Stimulated activated memory B cell treated with anti-CD40 and anti-IgM and Interleukin-4, amounts not matched to agents 10 μg/mL and 1 μg/mL and 100 μg/mL, for 72 hours (primary cell): ENCODE results near the gene CCNQ.

Experiments used
- ATAC-seq: fragments of 150-1000 bp; cut with Tn5 transposase; 2 replicates; pipeline ENCODE4 v1.10.0; 2021
- H3K27ac Mint-ChIP-seq: one replicate; pipeline ENCODE4 v1.8.0; 2022; ENCODE audit warnings: mild to moderate bottlenecking, mixed read lengths
- H3K27me3 Mint-ChIP-seq: one replicate; pipeline ENCODE4 v1.8.0; 2022; ENCODE audit warnings: mixed read lengths
- H3K36me3 Mint-ChIP-seq: one replicate; pipeline ENCODE4 v1.8.0; 2022; ENCODE audit warnings: mixed read lengths
- H3K4me1 Mint-ChIP-seq: one replicate; pipeline ENCODE4 v1.8.0; 2022; ENCODE audit warnings: mixed read lengths
- H3K4me3 Mint-ChIP-seq: one replicate; pipeline ENCODE4 v1.8.0; 2022; ENCODE audit warnings: mild to moderate bottlenecking, moderate library complexity, mixed read lengths
- H3K9me3 Mint-ChIP-seq: one replicate; pipeline ENCODE4 v1.8.0; 2022; ENCODE audit warnings: mixed read lengths

CCNQ gene

GRCh38 chrX:153598541-153599191, at the start of gene CCNQ:
Gene CCNQ (minus strand): TSS chrX:153599139. CDS start chrX:153599073, 66 bp downstream.
- Mint-ChIP-seq H3K27me3 (no peaks in the 10 kb centered on the region), H3K36me3 (peaks cover 13% of the 10 kb centered on the region), H3K4me1 (peaks cover 48% of the 10 kb centered on the region), H3K9me3 (no peaks in the 10 kb centered on the region), H3K27ac (peak within 1 kb of the TSS; percentile 86), H3K4me3 (peak within 1 kb of the TSS; percentile 98)
- ATAC-seq, result peak; percentile 82

DNA sequence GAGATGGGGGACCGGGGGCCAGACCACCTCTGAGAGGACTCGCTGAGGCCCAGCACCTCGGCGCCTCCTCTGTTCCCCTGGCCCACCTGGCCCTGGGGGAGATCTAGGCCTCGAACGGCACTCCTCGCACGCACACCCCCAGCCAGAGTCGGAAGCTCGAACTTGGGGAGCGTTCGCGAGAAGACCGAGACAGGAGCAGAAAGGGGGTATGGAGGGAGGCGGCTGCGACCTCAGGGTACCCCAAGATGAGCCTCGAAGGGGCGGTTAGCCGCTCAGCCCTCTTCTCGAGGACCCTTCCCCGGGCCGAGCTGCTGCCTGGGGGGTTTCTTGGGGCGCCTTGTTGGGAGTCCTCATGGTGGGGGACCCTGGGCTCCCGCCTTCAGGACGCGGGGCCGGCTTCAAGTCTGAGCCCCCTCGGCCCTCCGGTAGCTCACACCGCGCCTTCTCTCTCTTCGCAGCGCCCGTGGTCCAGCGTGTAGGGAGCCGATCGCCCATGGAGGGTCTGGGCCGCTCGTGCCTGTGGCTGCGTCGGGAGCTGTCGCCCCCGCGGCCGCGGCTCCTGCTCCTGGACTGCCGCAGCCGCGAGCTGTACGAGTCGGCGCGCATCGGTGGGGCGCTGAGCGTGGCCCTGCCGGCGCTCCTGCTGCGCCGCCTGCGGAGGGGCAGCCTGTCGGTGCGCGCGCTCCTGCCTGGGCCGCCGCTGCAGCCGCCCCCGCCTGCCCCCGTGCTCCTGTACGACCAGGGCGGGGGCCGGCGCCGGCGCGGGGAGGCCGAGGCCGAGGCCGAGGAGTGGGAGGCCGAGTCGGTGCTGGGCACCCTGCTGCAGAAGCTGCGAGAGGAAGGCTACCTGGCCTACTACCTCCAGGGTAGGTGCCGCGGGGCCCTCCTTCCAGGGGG, 48.8 kb upstream of the CCNQ start:
- ATAC-seq, result no peak
- Mint-ChIP-seq H3K27me3 (peaks cover 27% of the 10 kb centered on the region), H3K27ac (no peak overlapping the region), H3K9me3 (no peaks in the 10 kb centered on the region), H3K4me1 (peaks cover 9% of the 10 kb centered on the region), H3K4me3 (no peak overlapping the region), H3K36me3 (no peaks in the 10 kb centered on the region)

DNA sequence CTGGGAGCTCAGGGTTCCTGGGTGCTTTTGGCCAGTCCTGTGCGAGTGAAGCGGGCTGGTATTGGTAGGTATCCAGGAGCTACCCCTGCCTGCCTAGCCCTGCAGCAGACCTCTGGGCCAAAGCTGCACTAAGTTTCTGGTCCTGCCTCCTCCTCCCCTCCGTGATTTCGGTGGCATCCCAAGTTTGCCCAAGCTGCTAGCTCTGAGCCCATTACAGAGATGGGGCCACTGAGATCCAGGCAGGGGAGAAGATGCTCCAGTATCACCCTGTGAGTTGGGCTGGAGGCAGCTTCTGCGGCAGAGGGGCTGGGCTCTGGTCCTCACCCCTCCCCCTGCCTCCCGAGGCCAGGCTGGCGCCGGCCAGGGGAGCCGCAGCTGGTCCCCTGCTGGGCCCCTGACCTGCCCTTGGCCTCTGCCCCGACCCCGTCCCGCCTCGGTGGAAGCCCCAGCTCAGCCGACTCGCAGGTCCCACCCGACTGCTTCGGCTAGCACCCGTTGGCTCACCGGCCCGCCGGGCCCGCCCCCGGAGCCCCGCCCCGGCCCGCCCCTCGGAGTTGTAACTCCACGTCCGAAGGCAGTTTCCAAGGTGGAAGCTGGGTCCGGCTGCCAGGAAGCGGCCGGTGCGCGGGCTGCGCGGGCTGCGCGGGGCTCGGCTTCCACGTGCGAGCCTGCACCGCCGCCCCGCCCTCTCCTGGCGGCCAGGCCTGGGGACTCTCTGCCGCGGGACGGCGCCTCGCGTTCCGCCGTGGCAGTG, 47.9 kb upstream of the CCNQ start, which contains the start of gene DUSP9:
DUSP9 (plus strand) TSS at position 584 of the 754 bp plus-strand sequence. CDS start 751 bp downstream, outside the sequence.
- Mint-ChIP-seq H3K27ac (no peak within 1 kb of the TSS), H3K27me3 (peaks cover 32% of the 10 kb centered on the region), H3K36me3 (no peaks in the 10 kb centered on the region), H3K4me1 (peaks cover 11% of the 10 kb centered on the region), H3K9me3 (no peaks in the 10 kb centered on the region), H3K4me3 (no peak within 1 kb of the TSS)
- no peak for ATAC-seq

GRCh38 chrX:153645921-153646488, 47.1 kb upstream of the CCNQ start:
- Mint-ChIP-seq H3K36me3 (no peaks in the 10 kb centered on the region), H3K9me3 (no peaks in the 10 kb centered on the region)

GRCh38 chrX:153645151-153645550, 46.2 kb upstream of the CCNQ start:
- no peak overlapping the region for H3K4me3 Mint-ChIP-seq

More at GRCh38 chrX:153645921-153646488, 47.1 kb upstream of the CCNQ start:
- Mint-ChIP-seq H3K4me1 (peaks cover 17% of the 10 kb centered on the region), H3K4me3 (no peak overlapping the region), H3K27me3 (peaks cover 40% of the 10 kb centered on the region), H3K27ac (no peak overlapping the region)
- ATAC-seq, result no peak

DNA sequence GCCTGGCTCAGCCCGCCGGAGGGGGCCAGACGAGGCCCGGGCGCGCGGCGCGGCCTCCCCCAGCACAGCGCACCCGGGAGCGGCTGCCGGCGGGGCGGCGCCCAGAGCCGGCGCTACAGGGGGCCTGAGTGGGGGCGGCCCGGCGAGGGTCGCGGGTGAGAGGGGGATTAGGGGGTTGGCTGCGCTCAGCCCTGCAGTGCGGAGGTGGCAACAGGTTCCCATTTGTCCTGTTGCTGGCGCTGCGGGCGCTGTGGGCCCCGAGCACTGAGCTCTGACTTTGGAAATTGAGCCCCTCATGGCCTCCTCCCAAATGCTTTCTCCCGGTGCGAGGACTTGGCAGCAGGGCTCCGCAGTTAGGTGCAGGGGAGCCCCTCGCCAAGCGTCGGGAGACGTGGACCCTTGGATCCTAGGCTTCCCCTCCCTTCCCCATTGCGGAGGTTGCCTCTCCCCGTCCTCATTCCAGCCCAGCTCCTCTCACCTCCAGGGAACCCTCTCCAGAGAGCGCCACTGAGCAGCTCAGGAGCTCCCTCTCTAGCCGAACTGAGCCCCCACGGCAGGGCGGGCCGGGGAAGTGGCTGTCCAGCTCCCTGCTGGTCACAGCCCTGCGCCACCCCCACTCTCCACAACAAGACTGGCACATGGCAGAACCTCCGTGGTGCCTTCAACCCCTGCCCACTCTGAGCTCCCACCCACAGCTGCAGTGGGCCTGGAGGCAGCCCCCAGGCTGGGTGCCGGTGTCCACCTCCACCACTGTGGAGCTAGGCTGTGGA, 45.6 kb upstream of the CCNQ start:
- Mint-ChIP-seq H3K4me1 (peaks cover 17% of the 10 kb centered on the region), H3K4me3 (peak overlapping the region; percentile 38), H3K36me3 (no peaks in the 10 kb centered on the region), H3K27ac (no peak overlapping the region), H3K27me3 (peaks cover 46% of the 10 kb centered on the region), H3K9me3 (no peaks in the 10 kb centered on the region)
- ATAC-seq, result no peak

More at GRCh38 chrX:153645151-153645550, 46.2 kb upstream of the CCNQ start:
- ATAC-seq, result no peak
- H3K27me3 Mint-ChIP-seq, result peaks cover 46% of the 10 kb centered on the region
- H3K36me3 Mint-ChIP-seq, result no peaks in the 10 kb centered on the region
- H3K4me1 Mint-ChIP-seq, result peaks cover 17% of the 10 kb centered on the region
- no peaks in the 10 kb centered on the region for H3K9me3 Mint-ChIP-seq
- no peak overlapping the region for H3K27ac Mint-ChIP-seq

DNA sequence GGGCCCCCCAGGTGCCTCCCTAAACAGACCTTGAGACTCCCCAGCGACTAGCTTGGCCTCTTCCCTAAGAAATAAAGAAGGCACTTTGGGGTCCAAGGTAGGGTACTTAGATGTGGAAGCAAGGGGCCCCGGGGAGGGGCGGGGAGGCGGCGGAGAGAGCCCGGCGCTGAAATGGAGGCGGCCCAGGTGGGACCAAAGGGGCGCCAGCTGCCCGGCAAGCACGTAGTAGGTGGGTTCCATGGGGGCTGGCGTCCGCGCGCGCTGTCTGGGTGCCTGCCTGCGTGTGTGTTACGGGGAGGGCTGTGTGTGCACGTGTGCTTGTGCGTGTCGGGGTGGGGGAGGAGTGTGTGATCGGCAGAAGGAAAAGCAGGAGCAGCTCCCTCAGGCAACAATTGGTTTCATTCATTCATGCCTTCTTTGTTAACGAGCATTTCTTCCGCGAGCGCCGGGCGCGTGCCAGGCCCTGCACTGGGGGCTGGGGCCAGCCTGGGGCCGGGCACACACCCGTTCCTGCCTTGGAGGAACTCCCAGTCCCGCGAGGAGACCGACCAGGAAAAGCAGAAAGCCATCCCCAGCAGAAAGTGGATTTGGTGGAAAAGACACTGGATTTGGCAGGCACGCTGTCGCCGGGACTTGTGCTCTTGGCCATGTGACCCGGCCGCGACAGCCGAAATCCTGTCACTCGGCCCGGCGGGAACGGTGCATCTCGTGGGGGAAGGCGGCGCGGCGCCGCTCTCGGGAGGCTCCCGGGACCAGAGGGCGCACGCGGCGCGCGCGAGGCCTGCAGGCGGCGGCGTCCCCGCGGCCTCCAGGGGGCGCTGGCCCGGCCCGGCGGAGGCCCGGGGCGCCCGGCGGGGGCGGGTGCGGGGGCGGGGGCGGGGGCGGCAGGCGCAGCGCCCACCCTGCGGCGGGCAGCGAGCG, 44.8 kb upstream of the CCNQ start:
- Mint-ChIP-seq H3K36me3 (no peaks in the 10 kb centered on the region), H3K27ac (no peak overlapping the region), H3K27me3 (peaks cover 46% of the 10 kb centered on the region), H3K9me3 (no peaks in the 10 kb centered on the region), H3K4me3 (no peak overlapping the region), H3K4me1 (peaks cover 17% of the 10 kb centered on the region)
- ATAC-seq, result no peak

- peaks cover 17% of the 10 kb centered on the region for H3K4me1 Mint-ChIP-seq
- ATAC-seq, result no peak
- H3K9me3 Mint-ChIP-seq, result no peaks in the 10 kb centered on the region
- H3K4me3 Mint-ChIP-seq, result peak overlapping the region; percentile 66
- H3K27ac Mint-ChIP-seq, result no peak overlapping the region
- H3K36me3 Mint-ChIP-seq, result no peaks in the 10 kb centered on the region
- peaks cover 47% of the 10 kb centered on the region for H3K27me3 Mint-ChIP-seq
These were observed 43.9 kb upstream of the CCNQ start for GRCh38 chrX:153642655-153643430.

DNA sequence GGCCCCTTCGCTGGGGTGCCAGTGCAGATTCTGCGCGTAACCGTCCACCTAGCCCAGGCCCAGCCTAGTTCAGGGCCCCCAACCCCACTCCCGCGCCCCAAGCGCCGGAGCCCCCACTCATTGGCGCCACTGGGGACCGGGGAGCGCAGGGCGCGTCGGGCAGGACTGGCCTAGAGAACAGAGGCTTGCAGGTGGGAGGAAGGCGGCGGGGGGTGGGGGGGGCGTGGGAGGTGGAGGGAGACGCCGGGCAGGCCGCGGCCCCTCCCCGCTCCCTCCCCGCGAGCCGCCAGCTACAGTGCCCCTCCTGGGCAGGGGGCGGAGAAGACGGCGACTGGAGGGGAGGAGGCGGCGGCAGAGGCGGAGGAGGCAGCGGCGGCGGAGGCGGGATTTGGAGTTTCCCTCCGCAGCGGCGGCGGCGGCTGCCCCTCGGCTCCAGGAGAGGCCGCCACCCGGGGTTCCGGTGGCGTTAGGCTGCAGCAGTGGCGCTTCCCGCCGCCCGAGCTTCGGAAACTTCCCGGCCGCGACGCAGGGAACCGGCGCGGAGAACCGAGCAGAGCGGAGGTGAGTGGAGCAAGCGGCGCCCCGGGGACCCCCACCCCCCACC, 43.2 kb upstream of the CCNQ start:
- H3K36me3 Mint-ChIP-seq, result no peaks in the 10 kb centered on the region
- H3K9me3 Mint-ChIP-seq, result no peaks in the 10 kb centered on the region
- H3K4me1 Mint-ChIP-seq, result peaks cover 17% of the 10 kb centered on the region
- H3K27ac Mint-ChIP-seq, result no peak overlapping the region
- H3K27me3 Mint-ChIP-seq, result peaks cover 54% of the 10 kb centered on the region
- peak overlapping the region; percentile 2 for H3K4me3 Mint-ChIP-seq
- ATAC-seq, result no peak

- H3K27ac Mint-ChIP-seq, result no peak overlapping the region
- no peak for ATAC-seq
- H3K36me3 Mint-ChIP-seq, result no peaks in the 10 kb centered on the region
- no peaks in the 10 kb centered on the region for H3K9me3 Mint-ChIP-seq
- H3K27me3 Mint-ChIP-seq, result peaks cover 54% of the 10 kb centered on the region
- peak overlapping the region; percentile 2 for H3K4me3 Mint-ChIP-seq
- H3K4me1 Mint-ChIP-seq, result peaks cover 17% of the 10 kb centered on the region
These were observed 42.7 kb upstream of the CCNQ start for GRCh38 chrX:153641627-153642026.

- H3K36me3 Mint-ChIP-seq, result no peaks in the 10 kb centered on the region
- no peak overlapping the region for H3K27ac Mint-ChIP-seq
- no peak for ATAC-seq
- H3K4me3 Mint-ChIP-seq, result no peak overlapping the region
- peaks cover 48% of the 10 kb centered on the region for H3K27me3 Mint-ChIP-seq
- H3K4me1 Mint-ChIP-seq, result peaks cover 13% of the 10 kb centered on the region
- H3K9me3 Mint-ChIP-seq, result no peaks in the 10 kb centered on the region
These were observed 42.0 kb upstream of the CCNQ start for GRCh38 chrX:153640736-153641575.
